Measurements from ENCODE around the gene LRFN3. TPM values are rescaled to one million over a fixed set of nuclear protein-coding genes. Genes with fewer than 3 reads are reported as not detected.

LRFN3 gene
- total and polyA plus RNA-seq, 2 of the 13 experiments (the other 11 are each of a cell fraction or from before 2014, with no cell fraction given): 0.74 to 1.6 TPM

GRCh38 chr19:35931161-35931873, 4.9 kb upstream of the LRFN3 start (continued):
- TF ChIP-seq ZNF326 (CRISPR knock-in tag; IDR thresholded peaks at IDR 0.05; ENCODE audit: borderline replicate concordance): no peak
- no peak for TF ChIP-seq NFRKB (IDR thresholded peaks at IDR 0.05)
- TF ChIP-seq ZNF567 (CRISPR knock-in tag; IDR thresholded peaks at IDR 0.05; ENCODE audit: borderline replicate concordance): peak; percentile 95; the same call in 1 of the 2 replicates
- TF ChIP-seq ZNF468 (CRISPR knock-in tag; IDR thresholded peaks at IDR 0.05): no peak
- no peak for TF ChIP-seq SKIL (CRISPR knock-in tag; IDR thresholded peaks at IDR 0.05; ENCODE audit: borderline replicate concordance)
- TF ChIP-seq ZBTB44 (CRISPR knock-in tag; IDR thresholded peaks at IDR 0.05): no peak
- no peak for TF ChIP-seq ZEB1 (IDR thresholded peaks at IDR 0.05; ENCODE audit: insufficient replicate concordance, low read depth)
- no peak for TF ChIP-seq ZNF724P (CRISPR knock-in tag; IDR thresholded peaks at IDR 0.05; ENCODE audit: borderline replicate concordance)
- 0 out of 2 replicates have a peak, but pooled peaks have one; percentile 18 for TF ChIP-seq HNRNPL (IDR thresholded peaks at IDR 0.05; ENCODE audit: low read depth, low read length)
- TF ChIP-seq TBL1XR1 (IDR thresholded peaks at IDR 0.05; ENCODE audit: borderline replicate concordance, low read length, partially characterized antibody): peak; percentile 49
- peak; percentile 87 to 91; a peak in 3 of 4 replicates for TF ChIP-seq HMGXB4 (CRISPR knock-in tag; IDR thresholded peaks at IDR 0.05; ENCODE audit: borderline replicate concordance in 1 of 2, low read depth in 1 of 2)
- 0 out of 2 replicates have a peak, but pooled peaks have one; percentile 37 for TF ChIP-seq ZSCAN29 (CRISPR knock-in tag; conservative IDR thresholded peaks at IDR 0.05)
- TF ChIP-seq, protein P1, sequence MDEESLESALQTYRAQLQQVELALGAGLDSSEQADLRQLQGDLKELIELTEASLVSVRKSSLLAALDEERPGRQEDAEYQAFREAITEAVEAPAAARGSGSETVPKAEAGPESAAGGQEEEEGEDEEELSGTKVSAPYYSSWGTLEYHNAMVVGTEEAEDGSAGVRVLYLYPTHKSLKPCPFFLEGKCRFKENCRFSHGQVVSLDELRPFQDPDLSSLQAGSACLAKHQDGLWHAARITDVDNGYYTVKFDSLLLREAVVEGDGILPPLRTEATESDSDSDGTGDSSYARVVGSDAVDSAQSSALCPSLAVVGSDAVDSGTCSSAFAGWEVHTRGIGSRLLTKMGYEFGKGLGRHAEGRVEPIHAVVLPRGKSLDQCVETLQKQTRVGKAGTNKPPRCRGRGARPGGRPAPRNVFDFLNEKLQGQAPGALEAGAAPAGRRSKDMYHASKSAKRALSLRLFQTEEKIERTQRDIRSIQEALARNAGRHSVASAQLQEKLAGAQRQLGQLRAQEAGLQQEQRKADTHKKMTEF (CRISPR knock-in tag; IDR thresholded peaks at IDR 0.05): peak; percentile 83
- no peak for TF ChIP-seq ZSCAN12 (CRISPR knock-in tag; IDR thresholded peaks at IDR 0.05)
- TF ChIP-seq E2F2 (CRISPR knock-in tag; IDR thresholded peaks at IDR 0.05; ENCODE audit: borderline replicate concordance): peak; percentile 25; the same call in 1 of the 2 replicates
- TF ChIP-seq ZNF776 (CRISPR knock-in tag; IDR thresholded peaks at IDR 0.05): no peak
- no peak for TF ChIP-seq TCF7L2 (IDR thresholded peaks at IDR 0.05; ENCODE audit: low read depth, low read length)
- TF ChIP-seq MYNN (CRISPR knock-in tag; IDR thresholded peaks at IDR 0.05; ENCODE audit: low read depth): no peak
- TF ChIP-seq ARHGAP35 (CRISPR knock-in tag; IDR thresholded peaks at IDR 0.05; ENCODE audit: borderline replicate concordance): no peak

Measured in HepG2 (cell line).